ENCODE data around the gene SLC31A1. TPM values are rescaled to one million over a fixed set of nuclear protein-coding genes. Genes with fewer than 3 reads are reported as not detected.
A peak's percentile ranks its signal among the peaks of the same experiment; 100 is the strongest.

Gene SLC31A1
- total and polyA plus RNA-seq, 2 of the 13 experiments (the other 11 are each of a cell fraction or from before 2014, with no cell fraction given), result 62.9 to 70.0 TPM

GRCh38 chr9:113221003-113221799, at the start of gene SLC31A1, which contains the start of gene FKBP15 (continued):
- TF ChIP-seq TIGD3 (CRISPR knock-in tag; IDR thresholded peaks at IDR 0.05; ENCODE audit: borderline replicate concordance) (no peak), ZFP90 (CRISPR knock-in tag; IDR thresholded peaks at IDR 0.05; ENCODE audit: borderline replicate concordance) (peak; percentile 47; the same call in 1 of the 2 replicates), ZNF891 (CRISPR knock-in tag; IDR thresholded peaks at IDR 0.05) (peak; percentile 14; the same call in 1 of the 2 replicates), MNT (IDR thresholded peaks at IDR 0.05) (peak; percentile 71), GTF2F1 (IDR thresholded peaks at IDR 0.05; ENCODE audit: low read length) (no peak), AGO1 (IDR thresholded peaks at IDR 0.05; ENCODE audit: low read depth, low read length, poor library complexity, severe bottlenecking) (no peak), KLF9 (CRISPR knock-in tag; IDR thresholded peaks at IDR 0.05; ENCODE audit: low read depth) (0 out of 2 replicates have a peak, but pooled peaks have one; percentile 24), KLF11 (CRISPR knock-in tag; IDR thresholded peaks at IDR 0.05) (0 out of 2 replicates have a peak, but pooled peaks have one; percentile 29), ZNF414 (CRISPR knock-in tag; IDR thresholded peaks at IDR 0.05) (0 out of 2 replicates have a peak, but pooled peaks have one; percentile 77), LRRFIP1 (CRISPR knock-in tag; conservative IDR thresholded peaks at IDR 0.05) (no peak), ZBTB37 (CRISPR knock-in tag; IDR thresholded peaks at IDR 0.05) (no peak), BHLHE40 (IDR thresholded peaks at IDR 0.05; ENCODE audit: low read length) (peak; percentile 80), ZMAT5 (CRISPR knock-in tag; IDR thresholded peaks at IDR 0.05; ENCODE audit: borderline replicate concordance, low read depth) (no peak), ZBTB43 (CRISPR knock-in tag; conservative IDR thresholded peaks at IDR 0.05) (peak; percentile 25; the same call in 1 of the 2 replicates), ZNF350 (CRISPR knock-in tag; IDR thresholded peaks at IDR 0.05; ENCODE audit: borderline replicate concordance, low read depth) (peak; percentile 58; the same call in 1 of the 2 replicates), SRSF4 (IDR thresholded peaks at IDR 0.05; ENCODE audit: low read depth, low read length, poor library complexity, severe bottlenecking) (no peak), PLSCR1 (CRISPR knock-in tag; IDR thresholded peaks at IDR 0.05; ENCODE audit: borderline replicate concordance) (no peak)

Measured in HepG2 (cell line).